OCI-LY1 (cell line): ENCODE results near the gene ALX4.

Experiments used
- EZH2 ChIP-seq: fragments of 200-600 bp; sonication (generic), shearing (Covaris generic); IDR thresholded peaks from 2 replicates; pipeline ENCODE4 v1.8.0; 2017; ENCODE audit warnings: borderline replicate concordance, mixed run types, mild to moderate bottlenecking, antibody characterized with exemption, low read length, moderate library complexity, mixed read lengths
- TF ChIP-seq, protein P1 (sequence below): fragments of 200-600 bp; sonication (generic), shearing (Covaris generic); IDR thresholded peaks from 2 replicates; pipeline ENCODE4 v1.5.1; 2017; ENCODE audit warnings: mild to moderate bottlenecking, antibody characterized with exemption, low read length, moderate library complexity, mixed read lengths

- TF ChIP-seq, protein P1, sequence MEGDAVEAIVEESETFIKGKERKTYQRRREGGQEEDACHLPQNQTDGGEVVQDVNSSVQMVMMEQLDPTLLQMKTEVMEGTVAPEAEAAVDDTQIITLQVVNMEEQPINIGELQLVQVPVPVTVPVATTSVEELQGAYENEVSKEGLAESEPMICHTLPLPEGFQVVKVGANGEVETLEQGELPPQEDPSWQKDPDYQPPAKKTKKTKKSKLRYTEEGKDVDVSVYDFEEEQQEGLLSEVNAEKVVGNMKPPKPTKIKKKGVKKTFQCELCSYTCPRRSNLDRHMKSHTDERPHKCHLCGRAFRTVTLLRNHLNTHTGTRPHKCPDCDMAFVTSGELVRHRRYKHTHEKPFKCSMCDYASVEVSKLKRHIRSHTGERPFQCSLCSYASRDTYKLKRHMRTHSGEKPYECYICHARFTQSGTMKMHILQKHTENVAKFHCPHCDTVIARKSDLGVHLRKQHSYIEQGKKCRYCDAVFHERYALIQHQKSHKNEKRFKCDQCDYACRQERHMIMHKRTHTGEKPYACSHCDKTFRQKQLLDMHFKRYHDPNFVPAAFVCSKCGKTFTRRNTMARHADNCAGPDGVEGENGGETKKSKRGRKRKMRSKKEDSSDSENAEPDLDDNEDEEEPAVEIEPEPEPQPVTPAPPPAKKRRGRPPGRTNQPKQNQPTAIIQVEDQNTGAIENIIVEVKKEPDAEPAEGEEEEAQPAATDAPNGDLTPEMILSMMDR: no peak
- no peak for TF ChIP-seq EZH2
Observed at GRCh38 chr11:44258839-44259420, 51.0 kb downstream of the ALX4 start.
